Endothelial cell of umbilical vein (primary cell): ENCODE results near the gene RBBP4. TPM values are rescaled to one million over a fixed set of nuclear protein-coding genes. Genes with fewer than 3 reads are reported as not detected.

Experiments used
- BruUV-seq: library from RNA; stranded (reverse); fragments of 400-500 nt; replicated peaks from 2 replicates; lab custom pipeline; 2021; lab: Mats Ljungman, UMichigan
- CTCF ChIA-PET: fragments of 300-600, 350-600 bp; sonication (Branson Sonifier 250); formaldehyde crosslinking; loops from one replicate; lab custom pipeline; 2021; ENCODE audit warnings: antibody characterized with exemption, inconsistent platforms; lab: Charles Lee
- POLR2A ChIA-PET: fragments of 300-600, 350-600 bp; sonication (Branson Sonifier 250); formaldehyde crosslinking; loops from one replicate; lab custom pipeline; 2021; ENCODE audit warnings: antibody characterized with exemption, inconsistent platforms; lab: Charles Lee
- DNase-seq: peaks from one replicate; pipeline ENCODE4 v3.0.0-alpha.2; 2011; ENCODE audit warnings: low read depth, low spot score
- FAIRE-seq: peaks from 2 replicates; lab custom pipeline; 2011; peaks lifted over from hg19 to GRCh38; lab: Jason Lieb, UNC
- H2AFZ ChIP-seq: 2 replicates; pipeline ENCODE4 v1.6.0; 2012; ENCODE audit warnings: low read depth, low read length, control low read depth, inconsistent platforms
- H3K27ac ChIP-seq: 2 replicates; pipeline ENCODE4 v1.5.1; 2011; ENCODE audit warnings: low read depth, mild to moderate bottlenecking, control low read depth, low read length, moderate library complexity; ENCODE audit not compliant: insufficient read depth
- H3K27me3 ChIP-seq, 2 experiments: 2 replicates each; pipeline versions ENCODE4 v1.6.0 to v1.6.1; 2011; ENCODE audit warnings: low read length in 2 of 2, mixed read lengths in 1 of 2; ENCODE audit not compliant: control insufficient read depth in 2 of 2, insufficient read depth in 2 of 2
- H3K36me3 ChIP-seq, 2 experiments: 2 replicates in 1 of 2; 3 replicates in 1 of 2; pipeline ENCODE4 v1.5.1; 2011; ENCODE audit warnings: low read length in 2 of 2, mild to moderate bottlenecking in 1 of 2, moderate library complexity in 1 of 2; ENCODE audit not compliant: control insufficient read depth in 2 of 2, insufficient read depth in 2 of 2; ENCODE audit errors: extremely low read depth in 1 of 2
- H3K4me1 ChIP-seq: 3 replicates; pipeline ENCODE4 v1.5.1; 2011; ENCODE audit warnings: mild to moderate bottlenecking, low read length; ENCODE audit not compliant: control insufficient read depth, insufficient read depth; ENCODE audit errors: extremely low read depth
- H3K4me2 ChIP-seq: 2 replicates; pipeline ENCODE4 v1.6.1; 2011; ENCODE audit warnings: low read length, control low read depth, mixed read lengths; ENCODE audit not compliant: insufficient read depth
- H3K4me3 ChIP-seq, 3 experiments: fragments of 200-600 bp in 1 of 3; sonication (generic), shearing (Covaris generic) in 1 of 3; replicated peaks in 1 of 3; 2 replicates each; pipeline ENCODE4 v1.5.1; 2011 to 2016; ENCODE audit warnings: control low read depth in 3 of 3, low read length in 3 of 3, mild to moderate bottlenecking in 2 of 3, inconsistent platforms in 1 of 3, low read depth in 1 of 3, moderate library complexity in 1 of 3; ENCODE audit not compliant: insufficient read depth in 1 of 3
- H3K79me2 ChIP-seq: 2 replicates; pipeline ENCODE4 v1.6.0; 2012; ENCODE audit warnings: low read length, inconsistent platforms; ENCODE audit not compliant: control insufficient read depth, insufficient read depth
- H3K9ac ChIP-seq: replicated peaks from 2 replicates; pipeline ENCODE3; 2011; ENCODE audit warnings: low read length, control low read depth; ENCODE audit not compliant: insufficient read depth; ENCODE audit errors: extremely low read depth
- H3K9me1 ChIP-seq: replicated peaks from 3 replicates; pipeline ENCODE4 v1.6.0; 2011; ENCODE audit warnings: mild to moderate bottlenecking, low read length; ENCODE audit not compliant: control insufficient read depth, insufficient read depth; ENCODE audit errors: extremely low read depth
- H3K9me3 ChIP-seq: replicated peaks from 2 replicates; pipeline ENCODE4 v1.5.1; 2012; ENCODE audit warnings: low read length, inconsistent platforms; ENCODE audit not compliant: control insufficient read depth, insufficient read depth
- H4K20me1 ChIP-seq: replicated peaks from 2 replicates; pipeline ENCODE3; 2011; ENCODE audit warnings: mild to moderate bottlenecking, low read length; ENCODE audit not compliant: control insufficient read depth, insufficient read depth; ENCODE audit errors: extremely low read depth
- CTCF ChIP-seq, 2 donors: IDR thresholded peaks; 1 replicate in 1 of 2; 2 replicates in 1 of 2; pipeline ENCODE4 v1.5.1; 2011; ENCODE audit warnings: low read length in 2 of 2, mild to moderate bottlenecking in 2 of 2, moderate library complexity in 2 of 2, control low read depth in 1 of 2, inconsistent platforms in 1 of 2, low read depth in 1 of 2; ENCODE audit not compliant: insufficient read depth in 1 of 2; ENCODE audit errors: extremely low read depth in 1 of 2
- EZH2 ChIP-seq: IDR thresholded peaks from 2 replicates; pipeline ENCODE4 v1.6.1; 2012; ENCODE audit warnings: borderline replicate concordance, low read depth, mild to moderate bottlenecking, moderate library complexity, low read length, inconsistent platforms; ENCODE audit not compliant: severe bottlenecking
- FOS ChIP-seq: IDR thresholded peaks from 2 replicates; pipeline ENCODE4 v1.6.1; 2011; ENCODE audit warnings: mild to moderate bottlenecking, low read length, moderate library complexity, borderline replicate concordance; ENCODE audit not compliant: insufficient read depth
- GATA2 ChIP-seq: IDR thresholded peaks from 2 replicates; pipeline ENCODE4 v1.7.0; 2011; ENCODE audit warnings: low read depth, mild to moderate bottlenecking, moderate library complexity, mixed read lengths, low read length; ENCODE audit not compliant: insufficient read length, insufficient read depth
- JUN ChIP-seq: IDR thresholded peaks from 2 replicates; pipeline ENCODE4 v1.6.1; 2011; ENCODE audit warnings: borderline replicate concordance, low read depth; ENCODE audit not compliant: insufficient read length, insufficient read depth
- MAX ChIP-seq: IDR thresholded peaks from 2 replicates; pipeline ENCODE4 v1.6.1; 2011; ENCODE audit not compliant: insufficient read depth, insufficient read length
- MYC ChIP-seq: IDR thresholded peaks from one replicate; pipeline ENCODE4 v1.6.1; 2011; ENCODE audit warnings: mild to moderate bottlenecking, low read depth, low read length
- POLR2A ChIP-seq: IDR thresholded peaks from 2 replicates; pipeline ENCODE4 v1.6.1; 2012; ENCODE audit warnings: low read depth, mild to moderate bottlenecking, control low read depth, low read length
- POLR2AphosphoS5 ChIP-seq: IDR thresholded peaks from 2 replicates; pipeline ENCODE4 v1.6.1; 2012; ENCODE audit warnings: low read depth, mild to moderate bottlenecking, control low read depth, low read length, moderate library complexity; ENCODE audit not compliant: insufficient read depth
- dilution Hi-C: fragments of 300-500 bp; cut with MboI; formaldehyde crosslinking; loops from one replicate; pipeline ENCODE4 v1.15.0; 2019; ENCODE audit warnings: low sequenced_read_pairs; ENCODE audit not compliant: extremely low pct_ligation_motif_present
- intact Hi-C: fragments of 100-400 bp; cut with micrococcal nuclease; formaldehyde crosslinking; loops from one replicate; pipeline ENCODE4 v1.10.0; 2022
- polyA plus RNA-seq, 4 experiments: library from polyadenylated mRNA; depleted of rRNA in 3 of 4; stranded (reverse) in 3 of 4; unstranded in 1 of 4; fragments of >200 nt; gene quantifications; 2 replicates each; pipeline versions ENCODE4 v1.2.1 to v1.2.3, GENCODE V29; 2011 to 2012; ENCODE audit warnings: missing spikeins in 1 of 4
- total RNA-seq: library from RNA; stranded (reverse); gene quantifications from 2 replicates; pipeline ENCODE4 v1.2.3, GENCODE V29; 2021

RBBP4 gene
- total and polyA plus RNA-seq, 2 donors (not counting 3 experiments of a cell fraction or from before 2014, with no cell fraction given): 84.9 to 241 TPM

GRCh38 chr1:32684167-32684811 lies 33.3 kb downstream of the RBBP4 start:
- Histone ChIP-seq H3K9me3 (no peaks in the 10 kb centered on the region), H3K9ac (no peak overlapping the region), H2AFZ (no peak overlapping the region), H3K4me2 (no peak overlapping the region), H3K9me1 (no peaks in the 10 kb centered on the region), H3K79me2 (no peaks in the 10 kb centered on the region), H4K20me1 (no peaks in the 10 kb centered on the region), H3K4me3 (no peak overlapping the region), H3K4me1 (peaks cover 3% of the 10 kb centered on the region), H3K36me3 (peaks cover 13 to 22% of the 10 kb centered on the region in 2 experiments), H3K27ac (no peak overlapping the region), H3K27me3 (no peaks in the 10 kb centered on the region)
- TF ChIP-seq POLR2A: no peak
- TF ChIP-seq FOS: no peak
- no peak for TF ChIP-seq MYC
- no peak for TF ChIP-seq GATA2
- TF ChIP-seq MAX: no peak
- TF ChIP-seq CTCF (IDR thresholded peaks at IDR 0.05; ENCODE audit: extremely low read depth in 1 of 2, insufficient read depth in 1 of 2, low read depth in 1 of 2, low read length in 2 of 2): no peak
- no peak for TF ChIP-seq JUN
- no peak for TF ChIP-seq POLR2AphosphoS5
- TF ChIP-seq EZH2: no peak
- BruUV-seq: no TSS peak
- intact Hi-C loops (no loop called here), dilution Hi-C loops (no loop called here)
- DNase-seq (peak; percentile 69), FAIRE-seq (peak; percentile 47)
- POLR2A ChIA-PET: no interaction called here
- CTCF ChIA-PET: interaction anchor here (1.0 kb wide), 2 partner anchors 88 to 90 kb away, joined by 3 to 4 read pairs; no protein-coding TSS in a partner anchor
